ENCODE data around the gene ARSB.

DNA sequence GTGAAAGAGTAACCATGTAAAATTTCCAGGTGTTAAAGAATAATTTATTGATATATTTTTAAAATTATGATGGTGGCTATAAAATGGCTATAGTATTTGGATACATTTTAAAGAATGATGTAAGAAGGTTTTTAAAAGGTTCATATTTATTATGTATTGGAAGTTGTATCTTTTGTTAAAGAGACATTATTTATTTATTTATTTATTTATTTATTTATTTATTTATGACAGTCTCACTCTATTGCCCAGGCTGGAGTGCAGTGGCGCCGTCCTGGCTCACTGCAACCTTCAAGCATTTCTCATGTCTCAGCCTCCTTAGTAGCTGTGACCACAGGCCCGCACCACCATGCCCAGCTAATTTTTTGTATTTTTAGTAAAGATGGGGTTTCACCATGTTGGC lies 247.0 kb downstream of the ARSB start:
- TF ChIP-seq, protein P1, sequence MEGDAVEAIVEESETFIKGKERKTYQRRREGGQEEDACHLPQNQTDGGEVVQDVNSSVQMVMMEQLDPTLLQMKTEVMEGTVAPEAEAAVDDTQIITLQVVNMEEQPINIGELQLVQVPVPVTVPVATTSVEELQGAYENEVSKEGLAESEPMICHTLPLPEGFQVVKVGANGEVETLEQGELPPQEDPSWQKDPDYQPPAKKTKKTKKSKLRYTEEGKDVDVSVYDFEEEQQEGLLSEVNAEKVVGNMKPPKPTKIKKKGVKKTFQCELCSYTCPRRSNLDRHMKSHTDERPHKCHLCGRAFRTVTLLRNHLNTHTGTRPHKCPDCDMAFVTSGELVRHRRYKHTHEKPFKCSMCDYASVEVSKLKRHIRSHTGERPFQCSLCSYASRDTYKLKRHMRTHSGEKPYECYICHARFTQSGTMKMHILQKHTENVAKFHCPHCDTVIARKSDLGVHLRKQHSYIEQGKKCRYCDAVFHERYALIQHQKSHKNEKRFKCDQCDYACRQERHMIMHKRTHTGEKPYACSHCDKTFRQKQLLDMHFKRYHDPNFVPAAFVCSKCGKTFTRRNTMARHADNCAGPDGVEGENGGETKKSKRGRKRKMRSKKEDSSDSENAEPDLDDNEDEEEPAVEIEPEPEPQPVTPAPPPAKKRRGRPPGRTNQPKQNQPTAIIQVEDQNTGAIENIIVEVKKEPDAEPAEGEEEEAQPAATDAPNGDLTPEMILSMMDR (IDR thresholded peaks at IDR 0.05; ENCODE audit: low read length) = no peak
- TF ChIP-seq EZH2 (IDR thresholded peaks at IDR 0.05; ENCODE audit: borderline replicate concordance, low read length) = no peak

Measured in OCI-LY1 (cell line).